Endothelial cell of umbilical vein (primary cell): ENCODE results near the gene USP11. TPM values are rescaled to one million over a fixed set of nuclear protein-coding genes. Genes with fewer than 3 reads are reported as not detected.

Experiments used
- BruUV-seq: library from RNA; stranded (reverse); fragments of 400-500 nt; replicated peaks from 2 replicates; lab custom pipeline; 2021; lab: Mats Ljungman, UMichigan
- CTCF ChIA-PET: fragments of 300-600, 350-600 bp; sonication (Branson Sonifier 250); formaldehyde crosslinking; loops from one replicate; lab custom pipeline; 2021; ENCODE audit warnings: antibody characterized with exemption, inconsistent platforms; lab: Charles Lee
- POLR2A ChIA-PET: fragments of 300-600, 350-600 bp; sonication (Branson Sonifier 250); formaldehyde crosslinking; loops from one replicate; lab custom pipeline; 2021; ENCODE audit warnings: antibody characterized with exemption, inconsistent platforms; lab: Charles Lee
- DNase-seq: peaks from one replicate; pipeline ENCODE4 v3.0.0-alpha.2; 2011; ENCODE audit warnings: low read depth, low spot score
- FAIRE-seq: peaks from 2 replicates; lab custom pipeline; 2011; peaks lifted over from hg19 to GRCh38; lab: Jason Lieb, UNC
- H2AFZ ChIP-seq: 2 replicates; pipeline ENCODE4 v1.6.0; 2012; ENCODE audit warnings: low read depth, low read length, control low read depth, inconsistent platforms
- H3K27ac ChIP-seq: 2 replicates; pipeline ENCODE4 v1.5.1; 2011; ENCODE audit warnings: low read depth, mild to moderate bottlenecking, control low read depth, low read length, moderate library complexity; ENCODE audit not compliant: insufficient read depth
- H3K27me3 ChIP-seq, 2 experiments: 2 replicates each; pipeline versions ENCODE4 v1.6.0 to v1.6.1; 2011; ENCODE audit warnings: low read length in 2 of 2, mixed read lengths in 1 of 2; ENCODE audit not compliant: control insufficient read depth in 2 of 2, insufficient read depth in 2 of 2
- H3K36me3 ChIP-seq, 2 experiments: 2 replicates in 1 of 2; 3 replicates in 1 of 2; pipeline ENCODE4 v1.5.1; 2011; ENCODE audit warnings: low read length in 2 of 2, mild to moderate bottlenecking in 1 of 2, moderate library complexity in 1 of 2; ENCODE audit not compliant: control insufficient read depth in 2 of 2, insufficient read depth in 2 of 2; ENCODE audit errors: extremely low read depth in 1 of 2
- H3K4me1 ChIP-seq: 3 replicates; pipeline ENCODE4 v1.5.1; 2011; ENCODE audit warnings: mild to moderate bottlenecking, low read length; ENCODE audit not compliant: control insufficient read depth, insufficient read depth; ENCODE audit errors: extremely low read depth
- H3K4me2 ChIP-seq: 2 replicates; pipeline ENCODE4 v1.6.1; 2011; ENCODE audit warnings: low read length, control low read depth, mixed read lengths; ENCODE audit not compliant: insufficient read depth
- H3K4me3 ChIP-seq, 3 experiments: fragments of 200-600 bp in 1 of 3; sonication (generic), shearing (Covaris generic) in 1 of 3; replicated peaks in 1 of 3; 2 replicates each; pipeline ENCODE4 v1.5.1; 2011 to 2016; ENCODE audit warnings: control low read depth in 3 of 3, low read length in 3 of 3, mild to moderate bottlenecking in 2 of 3, inconsistent platforms in 1 of 3, low read depth in 1 of 3, moderate library complexity in 1 of 3; ENCODE audit not compliant: insufficient read depth in 1 of 3
- H3K79me2 ChIP-seq: 2 replicates; pipeline ENCODE4 v1.6.0; 2012; ENCODE audit warnings: low read length, inconsistent platforms; ENCODE audit not compliant: control insufficient read depth, insufficient read depth
- H3K9ac ChIP-seq: replicated peaks from 2 replicates; pipeline ENCODE3; 2011; ENCODE audit warnings: low read length, control low read depth; ENCODE audit not compliant: insufficient read depth; ENCODE audit errors: extremely low read depth
- H3K9me1 ChIP-seq: replicated peaks from 3 replicates; pipeline ENCODE4 v1.6.0; 2011; ENCODE audit warnings: mild to moderate bottlenecking, low read length; ENCODE audit not compliant: control insufficient read depth, insufficient read depth; ENCODE audit errors: extremely low read depth
- H3K9me3 ChIP-seq: replicated peaks from 2 replicates; pipeline ENCODE4 v1.5.1; 2012; ENCODE audit warnings: low read length, inconsistent platforms; ENCODE audit not compliant: control insufficient read depth, insufficient read depth
- H4K20me1 ChIP-seq: replicated peaks from 2 replicates; pipeline ENCODE3; 2011; ENCODE audit warnings: mild to moderate bottlenecking, low read length; ENCODE audit not compliant: control insufficient read depth, insufficient read depth; ENCODE audit errors: extremely low read depth
- EZH2 ChIP-seq: IDR thresholded peaks from 2 replicates; pipeline ENCODE4 v1.6.1; 2012; ENCODE audit warnings: borderline replicate concordance, low read depth, mild to moderate bottlenecking, moderate library complexity, low read length, inconsistent platforms; ENCODE audit not compliant: severe bottlenecking
- FOS ChIP-seq: IDR thresholded peaks from 2 replicates; pipeline ENCODE4 v1.6.1; 2011; ENCODE audit warnings: mild to moderate bottlenecking, low read length, moderate library complexity, borderline replicate concordance; ENCODE audit not compliant: insufficient read depth
- GATA2 ChIP-seq: IDR thresholded peaks from 2 replicates; pipeline ENCODE4 v1.7.0; 2011; ENCODE audit warnings: low read depth, mild to moderate bottlenecking, moderate library complexity, mixed read lengths, low read length; ENCODE audit not compliant: insufficient read length, insufficient read depth
- JUN ChIP-seq: IDR thresholded peaks from 2 replicates; pipeline ENCODE4 v1.6.1; 2011; ENCODE audit warnings: borderline replicate concordance, low read depth; ENCODE audit not compliant: insufficient read length, insufficient read depth
- MYC ChIP-seq: IDR thresholded peaks from one replicate; pipeline ENCODE4 v1.6.1; 2011; ENCODE audit warnings: mild to moderate bottlenecking, low read depth, low read length
- POLR2A ChIP-seq: IDR thresholded peaks from 2 replicates; pipeline ENCODE4 v1.6.1; 2012; ENCODE audit warnings: low read depth, mild to moderate bottlenecking, control low read depth, low read length
- POLR2AphosphoS5 ChIP-seq: IDR thresholded peaks from 2 replicates; pipeline ENCODE4 v1.6.1; 2012; ENCODE audit warnings: low read depth, mild to moderate bottlenecking, control low read depth, low read length, moderate library complexity; ENCODE audit not compliant: insufficient read depth
- dilution Hi-C: fragments of 300-500 bp; cut with MboI; formaldehyde crosslinking; loops from one replicate; pipeline ENCODE4 v1.15.0; 2019; ENCODE audit warnings: low sequenced_read_pairs; ENCODE audit not compliant: extremely low pct_ligation_motif_present
- intact Hi-C: fragments of 100-400 bp; cut with micrococcal nuclease; formaldehyde crosslinking; loops from one replicate; pipeline ENCODE4 v1.10.0; 2022
- polyA plus RNA-seq, 4 experiments: library from polyadenylated mRNA; depleted of rRNA in 3 of 4; stranded (reverse) in 3 of 4; unstranded in 1 of 4; fragments of >200 nt; gene quantifications; 2 replicates each; pipeline versions ENCODE4 v1.2.1 to v1.2.3, GENCODE V29; 2011 to 2012; ENCODE audit warnings: missing spikeins in 1 of 4
- total RNA-seq: library from RNA; stranded (reverse); gene quantifications from 2 replicates; pipeline ENCODE4 v1.2.3, GENCODE V29; 2021
- TF ChIP-seq, protein P1 (sequence below), 2 donors: IDR thresholded peaks; 1 replicate in 1 of 2; 2 replicates in 1 of 2; pipeline ENCODE4 v1.5.1; 2011; ENCODE audit warnings: low read length in 2 of 2, mild to moderate bottlenecking in 2 of 2, moderate library complexity in 2 of 2, control low read depth in 1 of 2, inconsistent platforms in 1 of 2, low read depth in 1 of 2; ENCODE audit not compliant: insufficient read depth in 1 of 2; ENCODE audit errors: extremely low read depth in 1 of 2
- TF ChIP-seq, protein P2 (sequence below): IDR thresholded peaks from 2 replicates; pipeline ENCODE4 v1.6.1; 2011; ENCODE audit not compliant: insufficient read depth, insufficient read length

USP11 gene
- total and polyA plus RNA-seq, 2 donors (not counting 3 experiments of a cell fraction or from before 2014, with no cell fraction given), result 24.0 to 36.4 TPM

DNA sequence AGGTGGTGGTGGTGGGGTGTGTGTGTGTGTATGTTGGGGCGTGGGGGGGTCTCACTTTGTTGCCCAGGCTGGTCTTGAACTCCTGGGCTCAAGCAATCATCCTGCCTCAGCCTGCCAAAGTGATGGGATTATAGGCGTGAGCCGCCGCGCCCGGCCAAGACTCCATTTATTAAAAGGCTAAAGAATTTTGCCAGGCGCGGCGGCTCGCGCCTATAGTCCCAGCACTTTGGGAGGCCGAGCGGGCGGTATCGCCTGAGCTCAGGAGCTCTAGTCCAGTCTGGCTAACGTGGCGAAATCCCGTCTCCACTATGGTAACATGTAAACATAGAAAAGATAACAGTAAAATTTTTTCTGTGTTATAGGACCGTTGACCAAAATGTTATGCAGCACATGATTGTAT, 42.9 kb upstream of the USP11 start:
- no peaks in the 10 kb centered on the region for H3K27me3 ChIP-seq
- H3K9me3 ChIP-seq, result no peaks in the 10 kb centered on the region
- no peak overlapping the region for H3K27ac ChIP-seq
- ChIA-PET POLR2A (no interaction called here), CTCF (interaction anchor here (3.4 kb wide), 1 partner anchor 194 kb away, joined by 17 read pairs; no protein-coding TSS in a partner anchor)
- H3K4me3 ChIP-seq, result no peak overlapping the region
- peaks cover 21% of the 10 kb centered on the region for H3K79me2 ChIP-seq
- no peak for DNase-seq
- no peaks in the 10 kb centered on the region for H3K9me1 ChIP-seq
- intact Hi-C loops (loop anchor here (5.0 kb wide), 1 partner anchor 447 kb away; no protein-coding TSS in a partner anchor), dilution Hi-C loops (no loop called here)
- H3K9ac ChIP-seq, result no peak overlapping the region
- peaks cover 16% of the 10 kb centered on the region for H3K4me1 ChIP-seq
- TF ChIP-seq JUN (no peak), FOS (no peak), MYC (no peak), POLR2AphosphoS5 (no peak), EZH2 (no peak), GATA2 (no peak), POLR2A (no peak)
- TF ChIP-seq, protein P1, sequence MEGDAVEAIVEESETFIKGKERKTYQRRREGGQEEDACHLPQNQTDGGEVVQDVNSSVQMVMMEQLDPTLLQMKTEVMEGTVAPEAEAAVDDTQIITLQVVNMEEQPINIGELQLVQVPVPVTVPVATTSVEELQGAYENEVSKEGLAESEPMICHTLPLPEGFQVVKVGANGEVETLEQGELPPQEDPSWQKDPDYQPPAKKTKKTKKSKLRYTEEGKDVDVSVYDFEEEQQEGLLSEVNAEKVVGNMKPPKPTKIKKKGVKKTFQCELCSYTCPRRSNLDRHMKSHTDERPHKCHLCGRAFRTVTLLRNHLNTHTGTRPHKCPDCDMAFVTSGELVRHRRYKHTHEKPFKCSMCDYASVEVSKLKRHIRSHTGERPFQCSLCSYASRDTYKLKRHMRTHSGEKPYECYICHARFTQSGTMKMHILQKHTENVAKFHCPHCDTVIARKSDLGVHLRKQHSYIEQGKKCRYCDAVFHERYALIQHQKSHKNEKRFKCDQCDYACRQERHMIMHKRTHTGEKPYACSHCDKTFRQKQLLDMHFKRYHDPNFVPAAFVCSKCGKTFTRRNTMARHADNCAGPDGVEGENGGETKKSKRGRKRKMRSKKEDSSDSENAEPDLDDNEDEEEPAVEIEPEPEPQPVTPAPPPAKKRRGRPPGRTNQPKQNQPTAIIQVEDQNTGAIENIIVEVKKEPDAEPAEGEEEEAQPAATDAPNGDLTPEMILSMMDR (IDR thresholded peaks at IDR 0.05; ENCODE audit: extremely low read depth in 1 of 2, insufficient read depth in 1 of 2, low read depth in 1 of 2, low read length in 2 of 2), result no peak
- TF ChIP-seq, protein P2, sequence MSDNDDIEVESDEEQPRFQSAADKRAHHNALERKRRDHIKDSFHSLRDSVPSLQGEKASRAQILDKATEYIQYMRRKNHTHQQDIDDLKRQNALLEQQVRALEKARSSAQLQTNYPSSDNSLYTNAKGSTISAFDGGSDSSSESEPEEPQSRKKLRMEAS, result no peak
- peaks cover 0 to 14% of the 10 kb centered on the region in 2 experiments for H3K36me3 ChIP-seq
- no peak overlapping the region for H2AFZ ChIP-seq
- no peak overlapping the region for H3K4me2 ChIP-seq
- no peak for FAIRE-seq
- H4K20me1 ChIP-seq, result no peaks in the 10 kb centered on the region
- BruUV-seq, result no TSS peak
